Stimulated activated CD8-positive, alpha-beta memory T cell treated with anti-CD3 and anti-CD28 coated beads, Interleukin-12 subunit alpha, Interleukin-12 subunit beta, amount 100 ng/mL, for 4 hours (primary cell): Measurements from ENCODE around the gene ENTHD1.

Experiments
- DNase-seq: peaks from one replicate; pipeline ENCODE4 v3.0.0-alpha.2; 2020; ENCODE audit warnings: low read depth

The ENTHD1 gene

GRCh38 chr22:39733191-39733590 is 160.4 kb downstream of the ENTHD1 start:
- DNase-seq, result no peak

- no peak for DNase-seq
Observed at GRCh38 chr22:39732625-39733024, 160.9 kb downstream of the ENTHD1 start.

DNA sequence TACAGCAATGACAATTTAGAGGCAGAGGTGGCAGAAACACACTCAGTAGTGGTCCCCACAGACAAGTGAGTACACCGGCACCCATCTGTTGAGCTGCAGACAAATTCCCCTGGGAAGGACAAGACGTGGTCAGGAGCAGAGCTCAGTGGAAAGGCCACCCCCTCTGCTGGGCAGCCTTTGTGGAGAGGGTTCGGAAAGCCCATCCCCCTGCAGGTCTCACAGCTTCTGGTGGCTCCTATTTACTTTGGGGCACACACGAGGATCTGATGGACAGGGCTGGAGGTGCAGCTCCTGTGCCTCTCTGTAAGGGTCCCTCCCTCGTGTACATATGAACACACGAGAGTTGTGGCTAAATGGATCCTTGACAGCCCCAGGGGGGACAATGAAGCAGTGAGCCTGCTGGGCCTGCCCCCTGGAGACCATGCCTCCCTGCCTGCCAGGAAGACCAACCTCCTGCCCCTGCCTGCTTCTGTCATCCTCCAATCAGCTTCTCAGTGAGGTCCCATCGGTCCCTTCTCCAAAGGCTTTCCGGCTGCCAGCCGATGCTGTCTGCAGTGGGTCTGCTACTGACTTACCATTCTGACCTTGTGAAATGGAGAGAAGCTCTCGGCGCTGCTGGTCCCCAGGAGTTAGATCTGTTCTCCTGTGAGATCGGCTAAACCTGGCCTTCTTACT is 161.5 kb downstream of the ENTHD1 start:
- DNase-seq, result no peak

GRCh38 chr22:39731481-39731880 is 162.1 kb downstream of the ENTHD1 start:
- DNase-seq, result no peak

GRCh38 chr22:39729141-39729934 is 164.2 kb downstream of the ENTHD1 start:
- no peak for DNase-seq

- no peak for DNase-seq
Observed at GRCh38 chr22:39728236-39728860, 165.2 kb downstream of the ENTHD1 start.

GRCh38 chr22:39727541-39727940 is 166.0 kb downstream of the ENTHD1 start:
- no peak for DNase-seq

GRCh38 chr22:39725351-39726035 is 168.1 kb downstream of the ENTHD1 start:
- no peak for DNase-seq

DNA sequence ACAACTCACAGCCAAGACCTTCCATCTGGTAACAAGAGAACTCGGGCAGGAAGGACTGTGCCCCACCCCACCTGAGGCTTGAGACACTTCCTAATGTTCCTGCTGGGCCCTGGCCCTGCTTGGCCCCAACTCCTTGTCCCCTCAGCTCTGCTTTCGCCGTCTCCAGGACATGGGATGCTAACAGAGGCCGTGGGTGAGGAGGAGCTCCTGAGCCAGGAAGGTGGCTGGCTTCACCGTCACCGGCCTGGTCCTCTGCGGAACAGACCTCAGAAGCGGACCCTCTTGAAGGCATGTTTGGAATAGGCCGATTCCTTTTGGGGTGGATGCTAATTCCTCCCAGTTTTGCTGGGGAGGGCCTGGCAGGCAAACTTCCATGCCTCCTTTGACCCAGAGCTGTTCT is 168.7 kb downstream of the ENTHD1 start:
- no peak for DNase-seq

GRCh38 chr22:39724390-39724789 is 169.2 kb downstream of the ENTHD1 start:
- DNase-seq, result no peak

DNA sequence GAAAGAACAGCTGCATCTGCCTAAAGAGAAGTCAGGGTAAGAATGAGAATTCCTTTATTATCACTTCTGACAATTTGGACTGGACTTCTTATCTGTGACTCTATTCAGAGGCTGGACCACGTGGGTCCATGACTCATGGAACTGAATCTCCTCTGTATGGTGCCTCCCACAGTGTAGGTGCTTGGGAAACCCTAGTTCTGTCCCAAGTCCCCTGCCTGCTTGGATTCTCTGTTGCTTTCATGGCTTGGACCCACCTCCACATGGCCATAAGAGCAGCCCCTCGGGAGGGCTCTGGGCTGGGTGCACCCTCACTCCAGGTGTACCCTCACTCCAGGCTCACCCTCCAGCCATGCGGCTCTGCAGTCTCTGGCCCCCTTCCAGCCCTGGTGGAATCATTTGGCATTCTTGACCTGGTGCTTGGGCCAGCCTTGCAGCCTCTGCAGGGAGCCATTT is 169.6 kb downstream of the ENTHD1 start:
- DNase-seq, result no peak

DNA sequence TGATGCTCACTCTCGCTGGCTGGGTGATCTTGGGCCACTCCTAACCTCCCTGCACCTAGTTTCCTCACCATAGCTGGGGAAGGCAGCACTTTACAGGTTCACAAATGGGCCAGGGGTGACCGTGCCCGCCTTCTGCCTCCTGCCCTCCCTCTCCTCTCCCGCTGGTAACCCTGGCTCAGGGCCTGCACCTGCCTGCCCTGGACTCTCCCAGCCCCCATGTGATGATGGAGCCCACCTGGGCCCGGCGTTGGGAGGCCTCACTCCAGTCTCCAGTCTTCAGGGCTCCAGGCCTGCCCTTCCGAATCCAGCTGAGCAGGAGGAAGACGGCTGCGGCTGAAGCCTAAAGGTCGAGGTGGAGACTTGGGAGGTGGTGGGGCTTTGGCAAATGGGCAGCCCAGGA is 170.1 kb downstream of the ENTHD1 start:
- no peak for DNase-seq

- DNase-seq, result no peak
Observed at GRCh38 chr22:39722501-39722900, 171.1 kb downstream of the ENTHD1 start.

DNA sequence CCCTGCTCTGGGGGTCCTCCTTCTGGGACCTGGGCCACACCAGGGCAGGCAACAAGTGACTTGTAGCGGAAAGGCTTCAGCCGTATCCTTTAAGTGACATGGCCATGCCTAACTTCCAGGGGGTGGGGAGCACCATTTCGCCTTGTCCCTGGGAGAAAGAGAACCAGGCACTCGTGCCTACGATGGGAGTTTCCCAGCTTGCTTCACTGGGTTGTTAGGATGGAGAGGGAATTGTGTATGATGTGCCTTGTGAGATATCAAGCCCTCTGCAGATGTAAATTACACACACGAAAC is 171.6 kb downstream of the ENTHD1 start:
- no peak for DNase-seq

DNA sequence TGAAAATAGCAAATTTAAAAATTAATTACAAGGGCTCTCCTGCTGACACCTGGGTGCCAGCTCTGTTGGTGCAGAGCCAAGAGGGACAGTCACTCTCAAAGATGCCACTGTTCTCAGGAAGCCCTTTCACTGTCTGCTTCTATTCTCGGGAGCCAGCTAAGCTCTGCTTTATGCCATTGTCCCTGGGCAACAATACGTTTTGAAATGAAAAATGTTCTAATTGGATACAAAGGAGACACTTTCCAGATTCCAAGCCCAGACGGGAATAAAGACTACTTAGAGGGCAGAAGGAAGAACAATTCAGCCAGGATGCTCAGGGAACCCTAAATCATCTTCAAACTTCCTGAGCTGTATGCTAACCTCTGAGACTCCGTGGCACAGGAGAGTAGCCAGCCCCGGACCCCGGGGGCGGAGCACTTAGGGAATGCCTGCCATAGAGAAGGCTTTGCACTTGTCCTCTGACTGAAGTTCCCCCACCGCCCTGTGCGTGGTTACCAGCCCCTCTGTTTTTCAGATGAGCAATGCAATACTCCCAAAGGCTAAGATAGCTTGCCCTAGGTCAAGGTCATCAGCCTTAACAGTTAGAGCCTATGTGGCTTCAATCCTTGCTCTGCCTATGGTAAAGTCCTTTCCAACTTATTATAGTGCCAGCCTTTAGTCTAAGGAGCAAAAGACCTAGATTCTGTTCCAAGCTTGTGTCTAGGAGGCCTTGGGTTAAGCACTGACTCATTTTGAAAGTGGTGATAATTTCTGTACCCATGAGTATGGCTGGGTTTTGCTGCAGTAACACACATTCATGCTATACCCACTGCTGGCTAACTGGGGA is 172.1 kb downstream of the ENTHD1 start:
- no peak for DNase-seq

GRCh38 chr22:39719559-39720450 is 173.8 kb downstream of the ENTHD1 start:
- no peak for DNase-seq

DNA sequence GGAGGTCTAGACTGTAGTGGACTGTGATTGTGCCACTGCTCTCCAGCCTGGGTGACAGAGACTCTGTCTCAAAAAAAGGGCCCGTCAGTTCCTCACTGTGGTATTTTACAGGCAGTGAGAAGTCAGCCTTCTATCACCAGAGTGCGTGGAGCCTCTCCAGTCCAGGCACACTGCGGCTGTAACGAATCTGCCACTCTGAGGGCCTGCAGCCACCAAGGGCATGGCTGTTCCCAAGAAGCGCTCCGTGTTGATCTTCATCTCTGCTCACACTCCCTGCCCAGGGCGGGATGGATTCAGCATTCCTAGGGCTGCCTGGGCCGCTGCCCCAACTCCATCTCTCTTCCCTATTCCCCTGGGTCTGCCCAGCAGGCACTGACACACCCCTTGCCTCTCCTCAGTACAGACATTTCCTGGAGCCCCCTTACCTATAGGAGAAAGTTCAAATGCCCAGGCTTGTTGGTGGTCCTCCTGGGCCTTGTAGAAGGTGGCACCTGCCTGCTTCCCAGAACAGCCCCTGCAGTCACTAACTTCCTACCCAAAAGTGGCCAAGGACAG is 174.6 kb downstream of the ENTHD1 start:
- DNase-seq, result no peak

DNA sequence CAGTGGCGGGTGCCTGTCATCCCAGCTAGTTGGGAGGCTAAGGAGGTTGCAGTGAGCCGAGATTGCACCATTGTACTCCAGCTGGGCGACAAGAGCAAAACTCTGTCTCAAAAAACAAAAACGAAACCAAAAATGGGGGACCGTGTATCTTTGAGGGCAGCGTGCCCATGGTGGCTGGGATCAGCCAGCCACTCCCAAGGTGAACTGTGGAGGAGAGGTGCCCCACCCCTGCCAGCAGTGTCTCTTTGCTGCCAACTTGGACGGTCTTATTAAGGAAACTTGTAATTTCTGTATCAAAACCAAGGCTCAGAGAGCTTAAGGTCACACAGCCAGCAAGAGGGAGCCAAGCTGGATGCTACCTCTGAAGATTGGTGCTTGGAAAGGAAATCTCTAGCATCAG is 175.4 kb downstream of the ENTHD1 start:
- no peak for DNase-seq

DNA sequence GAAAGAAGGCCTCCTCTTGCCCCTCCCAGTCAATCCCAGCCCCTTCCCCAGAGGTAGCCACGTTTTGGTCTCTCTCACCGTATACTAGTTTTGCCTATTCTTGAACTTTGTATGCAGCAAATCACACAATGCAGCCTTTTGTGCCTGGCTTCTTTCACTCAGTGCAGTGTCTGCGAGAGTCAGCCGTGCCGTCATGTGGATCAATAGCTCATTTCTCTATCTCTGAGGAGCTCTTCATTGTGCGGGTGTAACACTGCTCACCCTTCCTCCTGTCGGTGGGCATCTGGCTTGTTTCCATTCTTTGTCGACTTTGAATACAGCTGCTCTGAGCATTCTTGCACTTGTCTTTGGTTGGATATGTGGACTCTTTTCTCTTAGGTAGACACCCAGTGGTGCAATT is 176.5 kb downstream of the ENTHD1 start:
- no peak for DNase-seq

DNA sequence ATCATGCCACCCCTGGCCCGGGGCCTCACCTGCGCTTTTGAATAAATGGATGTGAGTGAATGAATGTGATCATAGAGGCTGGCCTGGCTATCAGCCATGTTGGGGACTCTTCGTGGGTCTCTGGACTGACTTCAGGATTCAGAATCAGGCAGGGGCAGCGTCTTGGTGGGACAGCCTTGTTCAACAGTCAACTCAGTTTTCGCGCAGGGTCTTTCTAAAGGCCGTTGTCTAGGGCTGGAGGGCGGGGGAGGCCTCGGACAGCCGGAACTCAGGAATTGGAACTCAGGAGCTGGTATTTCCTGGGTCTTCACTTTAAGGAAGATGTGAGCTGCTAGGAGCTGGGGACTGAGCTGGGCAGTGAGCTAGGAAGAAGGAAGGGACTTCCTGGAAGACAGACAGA is 177.0 kb downstream of the ENTHD1 start:
- DNase-seq, result no peak
